ENCODE measurements around the gene OR4D11. TPM values are rescaled to one million over a fixed set of nuclear protein-coding genes. Genes with fewer than 3 reads are reported as not detected.
"Not testable (repeated sequence)": the region's sequence is repeated elsewhere in the genome, so short reads cannot be mapped to it uniquely, and the experiment has no call there.

The OR4D11 gene
- total RNA-seq, 6 experiments from 2014 or later = not detected

GRCh38 chr11:59534676-59535075 is 31.3 kb downstream of the OR4D11 start:
- Mint-ChIP-seq H3K27ac (no peak overlapping the region), H3K4me1 (ENCODE audit: low read depth) (peaks cover 15% of the 10 kb centered on the region), H3K27me3 (ENCODE audit: insufficient read depth) (peaks cover 8% of the 10 kb centered on the region; the same call in 1 of the 2 replicates), H3K4me3 (no peak overlapping the region), H3K36me3 (ENCODE audit: low read depth) (no peaks in the 10 kb centered on the region), H3K9me3 (no peaks in the 10 kb centered on the region)
- DNase-seq = no peak
- no peak for TF ChIP-seq CTCF (IDR thresholded peaks at IDR 0.05)

GRCh38 chr11:59542142-59542810 is 38.9 kb downstream of the OR4D11 start:
- no peak overlapping the region for H3K27ac Mint-ChIP-seq
- no peak overlapping the region for H3K4me3 Mint-ChIP-seq
- TF ChIP-seq CTCF (IDR thresholded peaks at IDR 0.05) = no peak
- peaks cover 22% of the 10 kb centered on the region for H3K4me1 Mint-ChIP-seq (ENCODE audit: low read depth)
- H3K9me3 Mint-ChIP-seq = no peaks in the 10 kb centered on the region
- H3K27me3 Mint-ChIP-seq (ENCODE audit: insufficient read depth) = peaks cover 1% of the 10 kb centered on the region; the same call in 1 of the 2 replicates
- DNase-seq = no peak
- peaks cover 9% of the 10 kb centered on the region for H3K36me3 Mint-ChIP-seq (ENCODE audit: low read depth)

GRCh38 chr11:59543713-59544112 is 40.3 kb downstream of the OR4D11 start:
- peaks cover 15% of the 10 kb centered on the region for H3K4me1 Mint-ChIP-seq (ENCODE audit: low read depth)
- not testable (repeated sequence) for DNase-seq; H3K4me3 Mint-ChIP-seq; H3K27ac Mint-ChIP-seq; H3K9me3 Mint-ChIP-seq; H3K27me3 Mint-ChIP-seq (ENCODE audit: insufficient read depth); H3K36me3 Mint-ChIP-seq (ENCODE audit: low read depth)

- TF ChIP-seq CTCF (IDR thresholded peaks at IDR 0.05) = no peak
- no peak for DNase-seq
- H3K9me3 Mint-ChIP-seq = no peaks in the 10 kb centered on the region
- peak overlapping the region; percentile 42; the same call in 1 of the 2 replicates for H3K27ac Mint-ChIP-seq
- H3K27me3 Mint-ChIP-seq (ENCODE audit: insufficient read depth) = peaks cover 1% of the 10 kb centered on the region; the same call in 1 of the 2 replicates
- H3K36me3 Mint-ChIP-seq (ENCODE audit: low read depth) = peaks cover 9% of the 10 kb centered on the region
- peak overlapping the region; percentile 8; the same call in 1 of the 2 replicates for H3K4me3 Mint-ChIP-seq
- peaks cover 25% of the 10 kb centered on the region for H3K4me1 Mint-ChIP-seq (ENCODE audit: low read depth)
Observed at GRCh38 chr11:59544869-59545178, 41.4 kb downstream of the OR4D11 start.

- peak overlapping the region; percentile 8; the same call in 1 of the 2 replicates for H3K4me3 Mint-ChIP-seq
- H3K4me1 Mint-ChIP-seq (ENCODE audit: low read depth) = peaks cover 25% of the 10 kb centered on the region
- peaks cover 3% of the 10 kb centered on the region; the same call in 1 of the 2 replicates for H3K27me3 Mint-ChIP-seq (ENCODE audit: insufficient read depth)
- peaks cover under 1% of the 10 kb centered on the region; the same call in 1 of the 2 replicates for H3K9me3 Mint-ChIP-seq
- peaks cover 9% of the 10 kb centered on the region for H3K36me3 Mint-ChIP-seq (ENCODE audit: low read depth)
- peak overlapping the region; percentile 42; the same call in 1 of the 2 replicates for H3K27ac Mint-ChIP-seq
- TF ChIP-seq CTCF (IDR thresholded peaks at IDR 0.05) = no peak
- no peak for DNase-seq
Observed at GRCh38 chr11:59545179-59546020, 42.0 kb downstream of the OR4D11 start.

- Mint-ChIP-seq H3K27me3 (ENCODE audit: insufficient read depth) (peaks cover 15% of the 10 kb centered on the region), H3K4me1 (ENCODE audit: low read depth) (peaks cover 38% of the 10 kb centered on the region)
- not testable (repeated sequence) for H3K36me3 Mint-ChIP-seq (ENCODE audit: low read depth); H3K27ac Mint-ChIP-seq; H3K9me3 Mint-ChIP-seq; H3K4me3 Mint-ChIP-seq; DNase-seq
Observed at GRCh38 chr11:59547605-59548308, 44.4 kb downstream of the OR4D11 start.

All from HFFc6 (cell line).